Stimulated activated CD8-positive, alpha-beta memory T cell treated with anti-CD3 and anti-CD28 coated beads, Interleukin-15, amount 100 ng/mL, for 1 hour (primary cell): ENCODE results near the gene PIP4K2C.
"Not testable (repeated sequence)": the region's sequence is repeated elsewhere in the genome, so short reads cannot be mapped to it uniquely, and the experiment has no call there.

ENCODE experiments used
- DNase-seq: peaks from one replicate; pipeline ENCODE4 v3.0.0-alpha.2; 2020; ENCODE audit warnings: low read depth

PIP4K2C gene

GRCh38 chr12:57609781-57610553 is 19.0 kb downstream of the PIP4K2C start:
- DNase-seq: no peak

- no peak for DNase-seq
Observed at GRCh38 chr12:57610554-57611107, 19.6 kb downstream of the PIP4K2C start.

- DNase-seq: no peak
Observed at GRCh38 chr12:57611108-57611826, 20.3 kb downstream of the PIP4K2C start, which contains the start of gene ARHGEF25. Gene ARHGEF25, plus strand, starts transcription at chr12:57611435. Its CDS starts 460 bp downstream, at chr12:57611895.

- no peak for DNase-seq
Observed at GRCh38 chr12:57611827-57612710, 21.1 kb downstream of the PIP4K2C start.

GRCh38 chr12:57612711-57613426 is 21.9 kb downstream of the PIP4K2C start:
- no peak for DNase-seq

- no peak for DNase-seq
Observed at GRCh38 chr12:57613427-57614109, 22.6 kb downstream of the PIP4K2C start.

- no peak for DNase-seq
Observed at GRCh38 chr12:57614178-57614947, 23.4 kb downstream of the PIP4K2C start.

GRCh38 chr12:57614948-57615500 is 24.0 kb downstream of the PIP4K2C start:
- no peak for DNase-seq

- no peak for DNase-seq
Observed at GRCh38 chr12:57615637-57616036, 24.6 kb downstream of the PIP4K2C start.

- DNase-seq: no peak
Observed at GRCh38 chr12:57616383-57617101, 25.6 kb downstream of the PIP4K2C start.

- DNase-seq: no peak
Observed at GRCh38 chr12:57617942-57618341, 26.9 kb downstream of the PIP4K2C start.

- DNase-seq: not testable (repeated sequence)
Observed at GRCh38 chr12:57618431-57618830, 27.4 kb downstream of the PIP4K2C start.

- no peak for DNase-seq
Observed at GRCh38 chr12:57618966-57619433, 28.0 kb downstream of the PIP4K2C start.

GRCh38 chr12:57619434-57620244 is 28.6 kb downstream of the PIP4K2C start:
- no peak for DNase-seq

GRCh38 chr12:57620245-57620935 is 29.4 kb downstream of the PIP4K2C start:
- DNase-seq: no peak

GRCh38 chr12:57620936-57621496 is 30.0 kb downstream of the PIP4K2C start:
- DNase-seq: no peak
